Measurements from ENCODE around the gene MAML2. TPM values are rescaled to one million over a fixed set of nuclear protein-coding genes. Genes with fewer than 3 reads are reported as not detected.
A peak's percentile ranks its signal among the peaks of the same experiment; 100 is the strongest.

MAML2 gene
- total RNA-seq, 4 donors from 2014 or later, result 34.2 to 49.8 (median 44.4) TPM

DNA sequence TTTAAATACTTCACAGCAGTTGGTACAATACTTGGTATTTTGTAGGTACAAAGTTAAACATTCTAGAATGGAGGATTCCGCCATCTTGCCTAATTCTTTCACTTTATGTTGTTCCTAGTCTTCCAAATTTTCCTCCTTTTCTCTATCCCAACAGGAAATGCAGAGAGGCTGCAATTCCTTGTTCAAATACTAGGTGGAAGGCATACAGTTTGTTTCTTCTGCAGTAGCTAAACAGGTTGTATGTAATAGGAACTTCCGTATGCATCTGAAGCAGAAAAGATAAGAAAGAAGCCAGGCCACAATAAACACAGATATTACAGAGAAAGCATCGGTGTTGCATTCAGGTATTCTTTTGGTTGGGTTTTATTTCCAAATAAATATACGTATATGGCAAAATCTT lies 232.7 kb downstream of the MAML2 start:
- no peak for ATAC-seq (ENCODE audit: low FRiP score)
- TF ChIP-seq, protein P1, sequence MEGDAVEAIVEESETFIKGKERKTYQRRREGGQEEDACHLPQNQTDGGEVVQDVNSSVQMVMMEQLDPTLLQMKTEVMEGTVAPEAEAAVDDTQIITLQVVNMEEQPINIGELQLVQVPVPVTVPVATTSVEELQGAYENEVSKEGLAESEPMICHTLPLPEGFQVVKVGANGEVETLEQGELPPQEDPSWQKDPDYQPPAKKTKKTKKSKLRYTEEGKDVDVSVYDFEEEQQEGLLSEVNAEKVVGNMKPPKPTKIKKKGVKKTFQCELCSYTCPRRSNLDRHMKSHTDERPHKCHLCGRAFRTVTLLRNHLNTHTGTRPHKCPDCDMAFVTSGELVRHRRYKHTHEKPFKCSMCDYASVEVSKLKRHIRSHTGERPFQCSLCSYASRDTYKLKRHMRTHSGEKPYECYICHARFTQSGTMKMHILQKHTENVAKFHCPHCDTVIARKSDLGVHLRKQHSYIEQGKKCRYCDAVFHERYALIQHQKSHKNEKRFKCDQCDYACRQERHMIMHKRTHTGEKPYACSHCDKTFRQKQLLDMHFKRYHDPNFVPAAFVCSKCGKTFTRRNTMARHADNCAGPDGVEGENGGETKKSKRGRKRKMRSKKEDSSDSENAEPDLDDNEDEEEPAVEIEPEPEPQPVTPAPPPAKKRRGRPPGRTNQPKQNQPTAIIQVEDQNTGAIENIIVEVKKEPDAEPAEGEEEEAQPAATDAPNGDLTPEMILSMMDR (IDR thresholded peaks at IDR 0.05), result no peak

DNA sequence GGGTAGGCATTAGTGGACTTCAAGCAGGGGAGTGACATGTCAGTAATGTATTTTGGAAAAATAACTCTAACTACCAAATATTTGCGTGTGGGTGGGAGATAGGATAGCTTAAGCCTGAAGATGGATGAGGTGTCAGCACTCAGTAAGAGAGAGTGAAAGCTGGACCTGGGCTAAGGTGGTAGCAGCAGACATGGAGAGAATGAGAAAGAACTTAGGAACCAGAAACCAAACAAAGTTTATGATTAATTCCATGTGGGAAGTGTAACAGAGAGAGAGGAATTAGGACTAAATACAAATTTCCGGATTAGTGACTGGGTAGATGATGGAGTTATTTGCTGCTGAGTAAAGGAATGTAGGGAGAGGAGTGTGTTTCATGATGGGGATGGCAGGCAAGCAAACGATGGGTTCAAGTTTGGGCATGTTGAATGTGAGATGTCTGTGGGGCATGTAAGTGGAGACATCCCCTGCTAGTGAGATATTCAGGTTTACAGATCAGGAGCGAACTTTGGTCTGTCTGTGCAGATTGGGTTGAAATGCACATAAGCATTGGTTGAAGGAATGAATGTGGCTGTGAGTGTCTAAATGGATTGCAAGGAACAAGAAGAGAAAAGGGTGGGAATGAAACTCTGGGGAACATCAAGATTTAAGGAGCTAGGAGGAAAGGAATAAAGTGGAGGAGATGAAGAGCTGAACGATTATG lies 233.5 kb downstream of the MAML2 start:
- peak; percentile 16 for ATAC-seq (ENCODE audit: low FRiP score)
- DNase-seq (ENCODE audit: low spot score), result no peak
- TF ChIP-seq, protein P1 (IDR thresholded peaks at IDR 0.05), result no peak

More for the DNA sequence above, 232.7 kb downstream of the MAML2 start:
- DNase-seq (ENCODE audit: low spot score), result no peak

GRCh38 chr11:96107143-96107824 lies 235.7 kb downstream of the MAML2 start:
- ATAC-seq (ENCODE audit: low FRiP score) (no peak), DNase-seq (ENCODE audit: low spot score) (no peak)
- TF ChIP-seq, protein P1 (IDR thresholded peaks at IDR 0.05), result no peak

GRCh38 chr11:96106645-96107044 lies 236.3 kb downstream of the MAML2 start:
- TF ChIP-seq, protein P1 (IDR thresholded peaks at IDR 0.05), result no peak
- ATAC-seq (ENCODE audit: low FRiP score) (no peak), DNase-seq (ENCODE audit: low spot score) (no peak)

- ATAC-seq (ENCODE audit: low FRiP score) (no peak), DNase-seq (ENCODE audit: low spot score) (no peak)
- TF ChIP-seq, protein P1 (IDR thresholded peaks at IDR 0.05), result no peak
Measured at GRCh38 chr11:96105944-96106343, 237.1 kb downstream of the MAML2 start.

GRCh38 chr11:96105197-96105895 lies 237.6 kb downstream of the MAML2 start:
- ATAC-seq (ENCODE audit: low FRiP score), result peak; percentile 55
- TF ChIP-seq, protein P1 (IDR thresholded peaks at IDR 0.05), result no peak

More at GRCh38 chr11:96105197-96105895, 237.6 kb downstream of the MAML2 start:
- no peak for DNase-seq (ENCODE audit: low spot score)

All from omental fat pad (tissue), 4 donors.